Neural cell (in vitro differentiated cells): ENCODE data around the gene TENM3.

ENCODE experiments used
- CTCF ChIP-seq: fragments of 450-650 bp; IDR thresholded peaks from 2 replicates; pipeline ENCODE4 v1.5.1; 2014; ENCODE audit warnings: antibody characterized with exemption, mild to moderate bottlenecking, moderate library complexity; ENCODE audit not compliant: poor library complexity, severe bottlenecking
- EP300 ChIP-seq: fragments of 450-650 bp; conservative IDR thresholded peaks from 2 replicates; pipeline ENCODE4 v1.6.1; 2014; ENCODE audit warnings: antibody characterized with exemption, mild to moderate bottlenecking, moderate library complexity; ENCODE audit not compliant: poor library complexity, severe bottlenecking
- EZH2 ChIP-seq: fragments of 200-600, 300-800 bp; shearing (Covaris generic), sonication (generic); IDR thresholded peaks from 2 replicates; pipeline ENCODE4 v1.6.1; 2014; ENCODE audit warnings: antibody characterized with exemption, low read length, borderline replicate concordance, mild to moderate bottlenecking; ENCODE audit not compliant: insufficient read depth, poor library complexity, severe bottlenecking
- MXI1 ChIP-seq: fragments of 450-650 bp; conservative IDR thresholded peaks from 2 replicates; pipeline ENCODE4 v1.6.1; 2014; ENCODE audit warnings: antibody characterized with exemption, mild to moderate bottlenecking; ENCODE audit not compliant: poor library complexity, severe bottlenecking
- POLR2AphosphoS5 ChIP-seq: IDR thresholded peaks from 2 replicates; pipeline ENCODE4 v1.6.1; 2012
- RAD21 ChIP-seq: fragments of 450-650 bp; conservative IDR thresholded peaks from 2 replicates; pipeline ENCODE4 v1.6.1; 2014; ENCODE audit warnings: antibody characterized with exemption, mild to moderate bottlenecking, moderate library complexity
- REST ChIP-seq: IDR thresholded peaks from 2 replicates; pipeline ENCODE4 v1.6.1; 2012; ENCODE audit warnings: borderline replicate concordance
- SMC3 ChIP-seq: fragments of 450-650 bp; conservative IDR thresholded peaks from 2 replicates; pipeline ENCODE4 v1.6.1; 2014; ENCODE audit warnings: antibody characterized with exemption, mild to moderate bottlenecking, moderate library complexity; ENCODE audit not compliant: poor library complexity
- TAF1 ChIP-seq: IDR thresholded peaks from 2 replicates; pipeline ENCODE4 v1.6.1; 2012; ENCODE audit warnings: low read depth

DNA sequence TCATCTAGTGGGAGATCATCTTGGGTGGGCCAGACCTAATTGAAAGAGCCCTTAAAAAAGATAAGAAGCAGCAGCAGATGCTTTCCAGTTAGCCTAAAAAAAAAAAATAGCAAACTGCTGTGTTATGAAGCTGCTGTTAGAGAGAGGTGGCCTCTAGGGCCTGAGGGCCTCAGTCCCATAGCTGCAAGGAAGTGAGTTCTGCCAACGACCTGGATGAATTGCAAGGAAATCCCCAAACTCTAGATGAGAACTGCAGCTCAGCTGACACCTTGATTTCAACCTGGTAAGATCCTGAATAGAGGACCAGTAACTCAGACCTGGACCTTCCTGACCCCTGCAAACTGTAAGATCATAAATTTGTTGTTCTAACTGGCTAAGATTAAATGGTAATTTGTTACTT, 275.2 kb downstream of the TENM3 start:
- TF ChIP-seq CTCF (no peak), EZH2 (no peak), MXI1 (no peak), REST (no peak), TAF1 (no peak), RAD21 (no peak), POLR2AphosphoS5 (no peak), EP300 (no peak), SMC3 (no peak)
